Ishikawa (cell line): ENCODE results near the gene HS3ST4.

Experiments
- CEBPB ChIP-seq: IDR thresholded peaks from 2 replicates; pipeline ENCODE4 v1.6.1; 2012
- CREB1 ChIP-seq: IDR thresholded peaks from 2 replicates; pipeline ENCODE4 v1.6.1; 2012; ENCODE audit warnings: low read depth
- EGR1 ChIP-seq: IDR thresholded peaks from 2 replicates; pipeline ENCODE4 v1.6.1; 2012
- EP300 ChIP-seq: IDR thresholded peaks from 2 replicates; pipeline ENCODE4 v1.6.1; 2012; ENCODE audit warnings: borderline replicate concordance
- FOXM1 ChIP-seq: IDR thresholded peaks from 2 replicates; pipeline ENCODE4 v1.6.1; 2012; ENCODE audit warnings: low read depth, borderline replicate concordance
- NFIC ChIP-seq: IDR thresholded peaks from 2 replicates; pipeline ENCODE4 v1.6.1; 2012
- RAD21 ChIP-seq: IDR thresholded peaks from 2 replicates; pipeline ENCODE4 v1.6.1; 2012; ENCODE audit warnings: low read depth
- REST ChIP-seq: IDR thresholded peaks from 2 replicates; pipeline ENCODE4 v1.6.1; 2012; ENCODE audit warnings: low read depth, mild to moderate bottlenecking
- TAF1 ChIP-seq: IDR thresholded peaks from 2 replicates; pipeline ENCODE4 v1.6.1; 2012; ENCODE audit warnings: low read depth, mild to moderate bottlenecking
- TCF12 ChIP-seq: IDR thresholded peaks from 2 replicates; pipeline ENCODE4 v1.6.1; 2012; ENCODE audit warnings: low read depth
- TEAD4 ChIP-seq: IDR thresholded peaks from 2 replicates; pipeline ENCODE4 v1.6.1; 2012
- USF1 ChIP-seq: IDR thresholded peaks from 2 replicates; pipeline ENCODE4 v1.6.1; 2012
- YY1 ChIP-seq: IDR thresholded peaks from 2 replicates; pipeline ENCODE4 v1.6.1; 2012; ENCODE audit warnings: low read depth
- ZBTB7A ChIP-seq: IDR thresholded peaks from 2 replicates; pipeline ENCODE4 v1.6.1; 2012; ENCODE audit warnings: low read depth
- TF ChIP-seq, protein P1 (sequence below): IDR thresholded peaks from 2 replicates; pipeline ENCODE4 v1.6.1; 2012

Gene HS3ST4

DNA sequence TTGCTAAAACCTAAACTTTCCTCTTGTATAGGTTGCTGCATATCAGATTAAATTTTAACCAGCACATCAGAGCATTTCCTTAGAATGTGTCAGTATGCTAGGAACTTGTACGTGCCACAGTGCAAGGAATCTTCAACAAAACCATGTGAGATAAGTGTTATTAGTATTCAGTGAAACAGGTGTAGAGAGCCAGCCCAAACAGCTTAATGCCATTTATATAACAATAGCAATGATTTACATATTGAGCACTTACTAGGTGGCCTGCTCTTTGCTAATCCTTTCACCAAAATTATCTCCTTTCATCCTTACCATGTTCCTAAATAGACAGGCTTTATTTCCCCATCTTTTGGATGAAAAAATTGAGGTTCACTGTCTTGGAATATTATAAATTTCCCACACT, 485.7 kb downstream of the HS3ST4 start:
- TF ChIP-seq CEBPB = no peak
- TF ChIP-seq USF1 = no peak
- no peak for TF ChIP-seq CREB1
- no peak for TF ChIP-seq EP300
- TF ChIP-seq REST = no peak
- no peak for TF ChIP-seq ZBTB7A
- TF ChIP-seq TAF1 = no peak
- no peak for TF ChIP-seq TEAD4
- TF ChIP-seq YY1 = no peak
- TF ChIP-seq TCF12 = no peak
- TF ChIP-seq RAD21 = no peak
- no peak for TF ChIP-seq FOXM1

- TF ChIP-seq FOXM1 (no peak), TEAD4 (no peak), CREB1 (no peak), TCF12 (no peak), EP300 (no peak), NFIC (no peak), ZBTB7A (no peak), REST (no peak)
Measured at GRCh38 chr16:26178298-26178697, 486.5 kb downstream of the HS3ST4 start.

DNA sequence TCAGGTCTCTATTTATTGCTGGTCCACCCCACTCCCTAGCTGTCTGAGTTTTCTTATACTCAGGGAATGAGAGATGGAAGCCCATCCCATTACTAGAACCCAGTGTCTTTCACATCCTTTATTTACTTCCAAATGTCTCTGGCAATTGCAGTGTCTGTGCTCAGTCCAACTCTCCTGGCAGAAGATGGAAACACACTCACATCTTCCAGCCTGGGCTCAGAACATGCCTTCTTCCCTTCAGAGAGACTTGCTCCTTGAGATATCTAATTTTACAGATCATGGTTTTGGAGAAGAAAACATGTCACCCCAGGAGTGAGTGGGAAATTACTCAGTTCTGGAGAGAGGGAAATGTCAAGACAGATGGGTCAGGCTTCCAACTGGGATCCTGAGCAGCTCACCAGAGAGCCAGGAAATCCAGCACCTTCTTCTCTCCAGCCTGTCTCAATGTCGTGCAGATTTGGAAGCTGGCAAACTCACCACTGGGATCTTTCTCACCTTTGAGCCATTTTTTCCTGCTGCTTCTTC, 494.4 kb downstream of the HS3ST4 start:
- TF ChIP-seq FOXM1 (no peak), REST (no peak), TCF12 (no peak), EP300 (no peak), TAF1 (no peak), TEAD4 (no peak), CREB1 (no peak), YY1 (no peak), RAD21 (no peak), NFIC (no peak), USF1 (no peak), ZBTB7A (no peak), CEBPB (no peak), EGR1 (no peak)
- TF ChIP-seq, protein P1, sequence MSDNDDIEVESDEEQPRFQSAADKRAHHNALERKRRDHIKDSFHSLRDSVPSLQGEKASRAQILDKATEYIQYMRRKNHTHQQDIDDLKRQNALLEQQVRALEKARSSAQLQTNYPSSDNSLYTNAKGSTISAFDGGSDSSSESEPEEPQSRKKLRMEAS = no peak
